Choroid plexus epithelial cell (primary cell): ENCODE results near the gene FBLL1.

Source experiments
- DNase-seq: peaks from one replicate; pipeline ENCODE4 v3.0.0-alpha.2; 2010; ENCODE audit warnings: low read depth
- H3K4me3 ChIP-seq: 2 replicates; pipeline ENCODE4 v1.5.1; 2011; ENCODE audit warnings: low read depth, mild to moderate bottlenecking, control low read depth, low read length, moderate library complexity
- CTCF ChIP-seq: conservative IDR thresholded peaks from 2 replicates; pipeline ENCODE4 v1.5.1; 2011; ENCODE audit warnings: low read depth, mild to moderate bottlenecking, control low read depth, inconsistent platforms, low read length, moderate library complexity

Gene FBLL1

GRCh38 chr5:168494057-168494555 lies 35.0 kb upstream of the FBLL1 start:
- no peak for DNase-seq
- TF ChIP-seq CTCF: no peak

GRCh38 chr5:168502563-168503237 lies 26.4 kb upstream of the FBLL1 start:
- no peak for TF ChIP-seq CTCF
- H3K4me3 ChIP-seq: no peak overlapping the region
- no peak for DNase-seq

More at GRCh38 chr5:168494057-168494555, 35.0 kb upstream of the FBLL1 start:
- H3K4me3 ChIP-seq: no peak overlapping the region

- DNase-seq: no peak
- H3K4me3 ChIP-seq: no peak overlapping the region
- no peak for TF ChIP-seq CTCF
Observed at GRCh38 chr5:168513861-168514428, 15.2 kb upstream of the FBLL1 start.

- no peak for DNase-seq
- H3K4me3 ChIP-seq: no peak overlapping the region
- TF ChIP-seq CTCF: no peak
Observed at GRCh38 chr5:168525856-168526255, 3.2 kb upstream of the FBLL1 start.

GRCh38 chr5:168527756-168528295 lies 1.3 kb upstream of the FBLL1 start:
- no peak for TF ChIP-seq CTCF
- no peak for DNase-seq
- H3K4me3 ChIP-seq: no peak overlapping the region

GRCh38 chr5:168529374-168530234 lies 499 bp downstream of the FBLL1 start:
- no peak for DNase-seq
- no peak for TF ChIP-seq CTCF
- peak overlapping the region; percentile 42 for H3K4me3 ChIP-seq
